Measurements from ENCODE around the gene ZNF304.

DNA sequence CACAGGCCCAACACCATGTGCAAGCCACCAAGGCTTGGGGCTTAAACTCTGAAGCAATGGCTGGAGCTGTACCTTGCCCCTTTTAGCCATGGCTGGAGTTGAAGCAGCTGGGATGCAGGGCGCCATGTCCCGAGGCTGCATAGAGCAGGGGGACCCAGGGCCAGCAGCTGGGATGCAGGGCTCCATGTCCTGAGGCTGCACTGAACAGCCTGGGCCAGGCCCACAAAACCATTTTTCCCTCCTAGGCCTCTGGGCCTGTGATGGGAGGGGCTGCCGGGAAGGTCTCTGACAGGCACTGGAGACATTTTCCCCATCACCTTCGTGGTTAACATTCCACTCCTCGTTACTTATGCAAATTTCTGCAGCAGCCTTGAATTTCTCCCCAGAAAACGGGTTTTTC is 23.1 kb downstream of the ZNF304 start:
- TF ChIP-seq, protein P1, sequence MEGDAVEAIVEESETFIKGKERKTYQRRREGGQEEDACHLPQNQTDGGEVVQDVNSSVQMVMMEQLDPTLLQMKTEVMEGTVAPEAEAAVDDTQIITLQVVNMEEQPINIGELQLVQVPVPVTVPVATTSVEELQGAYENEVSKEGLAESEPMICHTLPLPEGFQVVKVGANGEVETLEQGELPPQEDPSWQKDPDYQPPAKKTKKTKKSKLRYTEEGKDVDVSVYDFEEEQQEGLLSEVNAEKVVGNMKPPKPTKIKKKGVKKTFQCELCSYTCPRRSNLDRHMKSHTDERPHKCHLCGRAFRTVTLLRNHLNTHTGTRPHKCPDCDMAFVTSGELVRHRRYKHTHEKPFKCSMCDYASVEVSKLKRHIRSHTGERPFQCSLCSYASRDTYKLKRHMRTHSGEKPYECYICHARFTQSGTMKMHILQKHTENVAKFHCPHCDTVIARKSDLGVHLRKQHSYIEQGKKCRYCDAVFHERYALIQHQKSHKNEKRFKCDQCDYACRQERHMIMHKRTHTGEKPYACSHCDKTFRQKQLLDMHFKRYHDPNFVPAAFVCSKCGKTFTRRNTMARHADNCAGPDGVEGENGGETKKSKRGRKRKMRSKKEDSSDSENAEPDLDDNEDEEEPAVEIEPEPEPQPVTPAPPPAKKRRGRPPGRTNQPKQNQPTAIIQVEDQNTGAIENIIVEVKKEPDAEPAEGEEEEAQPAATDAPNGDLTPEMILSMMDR (IDR thresholded peaks at IDR 0.05; ENCODE audit: insufficient read depth, low read length) = no peak
- TF ChIP-seq POLR2AphosphoS5 (IDR thresholded peaks at IDR 0.05; ENCODE audit: low read depth) = no peak
- no peak for TF ChIP-seq GABPA (IDR thresholded peaks at IDR 0.05; ENCODE audit: low read depth)

Measured in HL-60 (cell line).